ENCODE results near the gene CST2. TPM values are rescaled to one million over a fixed set of nuclear protein-coding genes. Genes with fewer than 3 reads are reported as not detected.
"Not testable (repeated sequence)": the region's sequence is repeated elsewhere in the genome, so short reads cannot be mapped to it uniquely, and the experiment has no call there.

CST2 gene
- total RNA-seq, 1 donor from 2014 or later = not detected

GRCh38 chr20:23856736-23857135 lies 30.2 kb upstream of the CST2 start:
- peak; percentile 31 for DNase-seq (ENCODE audit: low read depth)
- FAIRE-seq = peak; percentile 95
- no peaks in the 10 kb centered on the region for H3K36me3 ChIP-seq (ENCODE audit: control insufficient read depth, insufficient read depth, low read length)
- no peaks in the 10 kb centered on the region for H3K27me3 ChIP-seq (ENCODE audit: control insufficient read depth, insufficient read depth, low read length)
- no peak overlapping the region for H3K4me3 ChIP-seq (ENCODE audit: low read depth, low read length)
- TF ChIP-seq CTCF (IDR thresholded peaks at IDR 0.05; ENCODE audit: insufficient read depth, low read length, severe bottlenecking) = no peak

DNA sequence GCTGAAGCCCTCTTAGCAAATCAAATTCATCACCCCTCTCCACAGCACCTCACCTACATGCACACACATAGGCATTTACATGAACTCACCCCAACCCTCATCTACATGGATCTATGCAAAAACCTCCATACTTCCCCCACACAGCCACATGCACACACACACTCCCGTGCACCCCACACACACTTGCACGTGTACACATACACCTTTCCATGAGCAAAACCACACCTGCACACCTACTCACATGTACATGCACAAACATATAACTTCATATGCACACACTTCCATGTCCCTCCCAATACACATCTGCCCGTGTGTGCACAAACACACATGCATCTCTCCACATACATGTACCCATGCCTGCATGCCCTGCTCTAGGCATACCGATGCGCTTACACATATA lies 29.7 kb upstream of the CST2 start:
- H3K4me3 ChIP-seq (ENCODE audit: low read depth, low read length) = no peak overlapping the region
- DNase-seq (ENCODE audit: low read depth) = no peak
- FAIRE-seq = peak; percentile 84
- H3K36me3 ChIP-seq (ENCODE audit: control insufficient read depth, insufficient read depth, low read length) = no peaks in the 10 kb centered on the region
- no peaks in the 10 kb centered on the region for H3K27me3 ChIP-seq (ENCODE audit: control insufficient read depth, insufficient read depth, low read length)
- no peak for TF ChIP-seq CTCF (IDR thresholded peaks at IDR 0.05; ENCODE audit: insufficient read depth, low read length, severe bottlenecking)

DNA sequence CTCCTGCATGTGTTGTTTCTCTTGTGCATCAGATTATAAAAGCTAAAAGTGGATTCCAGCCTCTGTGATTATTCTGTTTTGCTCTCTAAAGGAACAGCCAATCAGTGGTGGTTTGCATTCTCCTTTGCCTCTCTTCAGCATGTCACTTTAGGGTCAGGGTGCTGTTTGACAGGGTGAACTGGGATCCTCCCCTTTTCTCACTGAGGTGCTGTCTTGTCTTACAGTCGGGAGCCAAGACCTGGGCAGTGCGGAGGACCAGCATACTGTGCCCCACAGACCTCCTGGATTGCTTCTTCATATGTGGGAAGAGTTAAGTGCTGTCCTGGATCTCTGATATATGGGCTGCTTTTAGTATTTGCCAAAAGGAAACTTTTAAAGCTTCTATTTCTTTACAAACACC lies 15.2 kb upstream of the CST2 start:
- TF ChIP-seq CTCF (IDR thresholded peaks at IDR 0.05; ENCODE audit: insufficient read depth, low read length, severe bottlenecking) = no peak
- DNase-seq (ENCODE audit: low read depth) = no peak
- FAIRE-seq = no peak
- Histone ChIP-seq H3K4me3 (ENCODE audit: low read depth, low read length) (no peak overlapping the region), H3K27me3 (ENCODE audit: control insufficient read depth, insufficient read depth, low read length) (no peaks in the 10 kb centered on the region), H3K36me3 (ENCODE audit: control insufficient read depth, insufficient read depth, low read length) (no peaks in the 10 kb centered on the region)

- no peak for FAIRE-seq
- no peak for DNase-seq (ENCODE audit: low read depth)
- no peaks in the 10 kb centered on the region for H3K36me3 ChIP-seq (ENCODE audit: control insufficient read depth, insufficient read depth, low read length)
- TF ChIP-seq CTCF (IDR thresholded peaks at IDR 0.05; ENCODE audit: insufficient read depth, low read length, severe bottlenecking) = no peak
- H3K4me3 ChIP-seq (ENCODE audit: low read depth, low read length) = no peak overlapping the region
- H3K27me3 ChIP-seq (ENCODE audit: control insufficient read depth, insufficient read depth, low read length) = no peaks in the 10 kb centered on the region
Measured at GRCh38 chr20:23835716-23836115, 9.2 kb upstream of the CST2 start.

DNA sequence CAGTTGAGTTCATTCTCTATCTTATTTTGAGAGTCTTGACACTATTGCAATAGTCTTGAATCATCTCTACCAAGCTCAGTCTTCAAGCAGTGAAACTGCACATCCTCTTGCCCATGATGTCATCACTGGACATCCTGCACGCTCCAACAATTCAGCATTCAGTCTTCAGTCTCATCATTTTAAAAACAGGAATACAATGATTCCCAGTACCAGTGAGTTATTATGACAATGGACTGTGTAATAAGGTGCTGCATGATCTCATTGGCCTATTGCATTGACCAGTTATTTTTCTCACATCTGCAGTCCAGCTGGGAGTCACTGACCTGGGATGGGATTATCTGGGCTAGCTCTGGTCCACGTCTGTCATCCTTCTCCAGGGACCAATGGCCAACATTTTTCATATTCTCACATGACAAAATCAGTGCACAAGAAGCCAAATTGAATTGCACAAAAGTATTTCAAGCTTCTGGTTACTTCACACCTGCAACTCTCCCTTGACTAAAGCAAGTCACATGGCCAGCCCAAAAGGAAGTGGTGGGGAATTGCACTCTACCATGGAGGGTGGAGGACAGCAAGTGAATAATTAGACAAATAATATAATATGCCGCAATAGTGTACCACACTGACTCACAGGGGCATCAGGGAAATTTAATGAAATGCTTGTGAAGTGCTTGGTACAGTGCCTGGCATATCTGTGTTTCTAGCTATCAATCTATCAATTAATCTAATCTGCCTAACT lies 6.4 kb upstream of the CST2 start:
- Histone ChIP-seq H3K27me3 (ENCODE audit: control insufficient read depth, insufficient read depth, low read length) (no peaks in the 10 kb centered on the region), H3K36me3 (ENCODE audit: control insufficient read depth, insufficient read depth, low read length) (no peaks in the 10 kb centered on the region), H3K4me3 (ENCODE audit: low read depth, low read length) (no peak overlapping the region)
- TF ChIP-seq CTCF (IDR thresholded peaks at IDR 0.05; ENCODE audit: insufficient read depth, low read length, severe bottlenecking) = no peak
- DNase-seq (ENCODE audit: low read depth) (no peak), FAIRE-seq (no peak)

- not testable (repeated sequence) for FAIRE-seq; H3K36me3 ChIP-seq (ENCODE audit: control insufficient read depth, insufficient read depth, low read length); DNase-seq (ENCODE audit: low read depth); H3K27me3 ChIP-seq (ENCODE audit: control insufficient read depth, insufficient read depth, low read length); H3K4me3 ChIP-seq (ENCODE audit: low read depth, low read length)
Measured at GRCh38 chr20:23831961-23832360, 5.4 kb upstream of the CST2 start.

Data from bronchial epithelial cell (primary cell).